Esophagus (tissue), 2 donors: ENCODE data around the gene ASPRV1. TPM values are rescaled to one million over a fixed set of nuclear protein-coding genes. Genes with fewer than 3 reads are reported as not detected.

ENCODE experiments used
- H3K27ac ChIP-seq, 2 donors: one replicate each; pipeline ENCODE4 v1.5.1; 2013; ENCODE audit warnings: low read depth in 2 of 2, mild to moderate bottlenecking in 2 of 2, inconsistent platforms in 1 of 2, low read length in 1 of 2, moderate library complexity in 1 of 2
- H3K27me3 ChIP-seq, 2 donors: one replicate each; pipeline ENCODE4 v1.6.1; 2013; ENCODE audit warnings: low read length in 2 of 2, control low read depth in 1 of 2, mild to moderate bottlenecking in 1 of 2; ENCODE audit not compliant: insufficient read depth in 2 of 2, control insufficient read depth in 1 of 2
- H3K36me3 ChIP-seq, 2 donors: one replicate each; pipeline ENCODE4 v1.6.1; 2013; ENCODE audit warnings: low read length in 1 of 2; ENCODE audit not compliant: control insufficient read depth in 2 of 2, insufficient read depth in 2 of 2
- H3K4me1 ChIP-seq, 2 donors: one replicate each; pipeline ENCODE4 v1.6.1; 2013; ENCODE audit warnings: low read length in 1 of 2; ENCODE audit not compliant: control insufficient read depth in 2 of 2, insufficient read depth in 2 of 2
- H3K4me3 ChIP-seq, 2 donors: one replicate each; pipeline ENCODE4 v1.5.1; 2013; ENCODE audit warnings: low read length in 2 of 2, mild to moderate bottlenecking in 2 of 2, low read depth in 1 of 2, moderate library complexity in 1 of 2
- H3K9me3 ChIP-seq, 2 donors: one replicate each; pipeline ENCODE4 v1.6.1; 2013; ENCODE audit warnings: mild to moderate bottlenecking in 2 of 2, low read depth in 1 of 2, low read length in 1 of 2, moderate library complexity in 1 of 2; ENCODE audit not compliant: control insufficient read depth in 2 of 2, insufficient read depth in 1 of 2
- WGBS, 2 donors: extraction: QIAGEN DNeasy Blood & Tissue Kit; methylation state at CpG; one replicate each; pipeline ENCODE4 v1.1.7; 2013; 5-methylcytosine and 5-hydroxymethylcytosine counted together
- polyA plus RNA-seq, 2 donors: library from polyadenylated mRNA; stranded (reverse); fragments of 200-250 nt; gene quantifications; one replicate each; pipeline ENCODE4 v1.2.3, GENCODE V29; 2013
- donor health status: healthy with polysubstance abuse.
- donor health status: Bipolar disorder and iron deficiency.

ASPRV1 gene
- polyA plus RNA-seq, 2 donors = 0.45 to 0.71 TPM

GRCh38 chr2:69965756-69966445, 4.5 kb upstream of the ASPRV1 start:
- Histone ChIP-seq H3K27ac (no peak overlapping the region), H3K9me3 (no peaks in the 10 kb centered on the region)
- WGBS, 2 donors = 84 to 93% methylated on average over 8 of the region's 8 CpGs

GRCh38 chr2:69964353-69964841, 3.0 kb upstream of the ASPRV1 start:
- Histone ChIP-seq H3K36me3 (no peaks in the 10 kb centered on the region), H3K9me3 (no peaks in the 10 kb centered on the region), H3K27me3 (no peaks in the 10 kb centered on the region), H3K27ac (no peak overlapping the region), H3K4me1 (peaks cover 0 to 5% of the 10 kb centered on the region in 2 donors), H3K4me3 (no peak overlapping the region)
- WGBS, 2 donors = 49 to 69% methylated on average over 7 of the region's 7 CpGs

More at GRCh38 chr2:69965756-69966445, 4.5 kb upstream of the ASPRV1 start:
- H3K4me1 ChIP-seq = peaks cover 0 to 5% of the 10 kb centered on the region in 2 donors
- no peaks in the 10 kb centered on the region for H3K36me3 ChIP-seq
- no peak overlapping the region for H3K4me3 ChIP-seq
- no peaks in the 10 kb centered on the region for H3K27me3 ChIP-seq

DNA sequence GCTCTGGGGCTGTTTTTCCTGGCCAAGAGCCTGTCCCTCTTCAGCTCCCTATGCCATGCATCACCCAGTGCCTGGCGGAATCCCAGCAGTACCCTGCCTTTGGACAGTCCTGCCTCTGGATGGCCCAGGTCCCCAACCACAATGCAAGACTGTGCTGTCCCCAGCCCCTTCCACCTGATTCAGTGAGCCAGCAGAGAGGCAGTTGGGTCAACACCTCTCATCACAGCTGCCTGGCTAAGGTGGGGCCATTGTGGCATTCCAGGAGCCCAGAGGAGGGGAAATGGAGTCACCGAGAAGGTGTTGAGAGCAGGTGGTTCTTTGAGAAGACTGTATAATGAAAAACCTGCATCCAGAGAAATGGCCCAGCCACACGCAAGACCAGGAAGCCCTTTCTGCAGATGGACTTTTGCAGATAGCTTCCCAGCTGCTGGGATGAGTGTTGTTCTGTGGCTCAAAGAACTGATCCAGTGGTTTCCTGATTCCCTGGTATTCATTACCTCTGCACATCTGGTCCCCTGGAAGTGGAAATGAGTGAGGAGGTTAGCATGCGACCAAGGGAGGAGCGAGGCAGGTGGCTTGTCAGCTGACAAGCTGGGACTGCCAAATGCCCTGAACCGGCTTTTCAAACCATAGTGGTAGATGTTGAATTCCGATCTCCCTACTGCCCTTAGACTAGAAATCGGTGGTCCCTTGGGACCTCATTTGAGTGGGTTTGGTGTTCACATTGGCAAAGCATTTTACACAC, 1.7 kb upstream of the ASPRV1 start:
- Histone ChIP-seq H3K4me1 (peaks cover 0 to 5% of the 10 kb centered on the region in 2 donors), H3K27ac (no peak overlapping the region), H3K36me3 (no peaks in the 10 kb centered on the region), H3K9me3 (no peaks in the 10 kb centered on the region), H3K4me3 (no peak overlapping the region), H3K27me3 (no peaks in the 10 kb centered on the region)
- WGBS, 2 donors = 94 to 95% methylated on average over 8 of the region's 8 CpGs

DNA sequence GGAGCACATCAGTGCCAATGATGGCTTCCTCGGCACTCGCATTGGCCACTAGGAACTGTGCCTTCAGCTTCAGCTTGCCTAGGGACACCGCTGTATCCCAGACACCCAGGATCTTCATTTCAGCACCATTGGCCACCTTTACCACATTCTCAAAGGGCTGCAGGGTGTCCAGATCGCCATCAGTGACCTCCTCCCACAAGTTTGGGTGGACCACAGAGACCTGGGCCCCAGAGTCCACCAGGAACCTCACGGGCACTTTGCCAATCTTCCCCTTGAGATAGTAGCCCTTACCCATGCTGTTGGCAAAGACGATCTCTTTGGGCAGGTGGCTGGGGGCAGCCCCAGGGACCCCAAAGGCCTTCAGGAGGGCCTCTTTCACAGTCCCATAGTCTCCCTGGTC, 610 bp downstream of the ASPRV1 start:
- Histone ChIP-seq H3K27ac (no peak overlapping the region), H3K4me1 (no peaks in the 10 kb centered on the region), H3K27me3 (no peaks in the 10 kb centered on the region), H3K9me3 (no peaks in the 10 kb centered on the region), H3K36me3 (no peaks in the 10 kb centered on the region), H3K4me3 (no peak overlapping the region)
- 94% methylated on average over 6 of the region's 6 CpGs for WGBS, 2 donors

GRCh38 chr2:69959425-69959824, 2.0 kb downstream of the ASPRV1 start:
- Histone ChIP-seq H3K4me3 (no peak overlapping the region), H3K9me3 (no peaks in the 10 kb centered on the region), H3K27me3 (no peaks in the 10 kb centered on the region), H3K27ac (no peak overlapping the region), H3K36me3 (no peaks in the 10 kb centered on the region), H3K4me1 (no peaks in the 10 kb centered on the region)
- WGBS, 2 donors = 58 to 63% methylated on average over 5 of the region's 5 CpGs

GRCh38 chr2:69958480-69958879, 3.0 kb downstream of the ASPRV1 start:
- Histone ChIP-seq H3K36me3 (no peaks in the 10 kb centered on the region), H3K4me3 (no peak overlapping the region), H3K4me1 (no peaks in the 10 kb centered on the region), H3K27ac (no peak overlapping the region), H3K27me3 (no peaks in the 10 kb centered on the region), H3K9me3 (no peaks in the 10 kb centered on the region)
- 62 to 65% methylated on average over 6 of the region's 6 CpGs for WGBS, 2 donors

DNA sequence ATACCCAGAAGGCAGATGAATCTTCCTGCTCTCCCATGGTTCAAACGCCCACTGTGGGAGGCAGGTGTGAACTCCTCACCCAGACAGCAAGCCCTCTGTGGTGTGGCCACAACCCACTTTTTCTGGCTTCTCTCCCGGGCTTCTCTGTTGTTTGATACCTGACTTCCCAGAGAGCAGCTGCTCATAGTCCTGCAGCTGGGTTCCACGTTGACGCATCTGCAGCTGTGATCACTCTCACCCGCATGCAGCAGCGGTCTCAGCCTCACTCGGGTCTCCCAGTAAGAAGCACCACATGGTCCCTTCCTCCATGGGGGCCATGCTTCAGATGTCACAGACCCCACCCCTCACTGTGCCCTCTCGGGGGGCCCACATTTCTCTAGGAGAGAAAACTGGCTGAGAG, 3.5 kb downstream of the ASPRV1 start:
- Histone ChIP-seq H3K4me1 (no peaks in the 10 kb centered on the region), H3K4me3 (no peak overlapping the region), H3K27ac (no peak overlapping the region), H3K9me3 (no peaks in the 10 kb centered on the region), H3K36me3 (no peaks in the 10 kb centered on the region), H3K27me3 (no peaks in the 10 kb centered on the region)
- 49 to 50% methylated on average over 8 of the region's 8 CpGs for WGBS, 2 donors

GRCh38 chr2:69956475-69956979, 4.9 kb downstream of the ASPRV1 start:
- 86 to 92% methylated on average over 6 of the region's 6 CpGs for WGBS, 2 donors
- Histone ChIP-seq H3K9me3 (no peaks in the 10 kb centered on the region), H3K27me3 (no peaks in the 10 kb centered on the region), H3K4me1 (peaks cover 0 to 3% of the 10 kb centered on the region in 2 donors), H3K27ac (no peak overlapping the region), H3K36me3 (no peaks in the 10 kb centered on the region), H3K4me3 (no peak overlapping the region)

GRCh38 chr2:69955029-69955428, 6.4 kb downstream of the ASPRV1 start:
- H3K36me3 ChIP-seq = no peaks in the 10 kb centered on the region
- H3K27me3 ChIP-seq = no peaks in the 10 kb centered on the region
- no peak overlapping the region for H3K27ac ChIP-seq
- no peaks in the 10 kb centered on the region for H3K9me3 ChIP-seq
- WGBS, 2 donors = 77 to 81% methylated on average over 11 of the region's 11 CpGs
- H3K4me3 ChIP-seq = no peak overlapping the region
- peaks cover 0 to 3% of the 10 kb centered on the region in 2 donors for H3K4me1 ChIP-seq
